ENCODE measurements around the gene MYBPC3. TPM values are rescaled to one million over a fixed set of nuclear protein-coding genes. Genes with fewer than 3 reads are reported as not detected.

The MYBPC3 gene
- total RNA-seq, 1 donor from 2014 or later = not detected

DNA sequence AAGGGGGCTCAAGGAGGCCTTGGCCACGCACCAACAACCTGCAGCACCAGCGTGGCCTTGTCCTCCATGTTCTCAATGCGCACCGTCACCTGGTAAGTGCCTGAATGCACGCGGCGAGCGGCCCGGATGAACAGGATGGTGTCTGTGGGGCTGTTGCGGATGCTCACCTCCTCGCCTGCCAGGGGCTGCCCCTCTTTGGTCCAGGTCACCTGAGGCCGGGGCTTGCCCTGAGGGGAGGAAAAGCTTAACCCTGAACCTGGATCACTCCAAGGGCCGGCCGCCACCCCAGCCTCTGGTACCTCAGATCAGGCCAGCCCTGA is 19.0 kb downstream of the MYBPC3 start:
- Histone ChIP-seq H3K27ac (no peak overlapping the region), H3K9me3 (no peaks in the 10 kb centered on the region), H3K36me3 (peaks cover 0 to 18% of the 10 kb centered on the region in 2 donors), H3K4me3 (no peak overlapping the region), H3K4me1 (peaks cover 13% of the 10 kb centered on the region), H3K27me3 (no peaks in the 10 kb centered on the region)
- TF ChIP-seq, protein P1, sequence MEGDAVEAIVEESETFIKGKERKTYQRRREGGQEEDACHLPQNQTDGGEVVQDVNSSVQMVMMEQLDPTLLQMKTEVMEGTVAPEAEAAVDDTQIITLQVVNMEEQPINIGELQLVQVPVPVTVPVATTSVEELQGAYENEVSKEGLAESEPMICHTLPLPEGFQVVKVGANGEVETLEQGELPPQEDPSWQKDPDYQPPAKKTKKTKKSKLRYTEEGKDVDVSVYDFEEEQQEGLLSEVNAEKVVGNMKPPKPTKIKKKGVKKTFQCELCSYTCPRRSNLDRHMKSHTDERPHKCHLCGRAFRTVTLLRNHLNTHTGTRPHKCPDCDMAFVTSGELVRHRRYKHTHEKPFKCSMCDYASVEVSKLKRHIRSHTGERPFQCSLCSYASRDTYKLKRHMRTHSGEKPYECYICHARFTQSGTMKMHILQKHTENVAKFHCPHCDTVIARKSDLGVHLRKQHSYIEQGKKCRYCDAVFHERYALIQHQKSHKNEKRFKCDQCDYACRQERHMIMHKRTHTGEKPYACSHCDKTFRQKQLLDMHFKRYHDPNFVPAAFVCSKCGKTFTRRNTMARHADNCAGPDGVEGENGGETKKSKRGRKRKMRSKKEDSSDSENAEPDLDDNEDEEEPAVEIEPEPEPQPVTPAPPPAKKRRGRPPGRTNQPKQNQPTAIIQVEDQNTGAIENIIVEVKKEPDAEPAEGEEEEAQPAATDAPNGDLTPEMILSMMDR (IDR thresholded peaks at IDR 0.05) = no peak
- no peak for DNase-seq (ENCODE audit: extremely low spot score in 2 of 2)
- intact Hi-C loops (cut with DNase I) = no loop called here

GRCh38 chr11:47332791-47333525 is 19.5 kb downstream of the MYBPC3 start:
- Histone ChIP-seq H3K4me1 (peaks cover 13% of the 10 kb centered on the region), H3K27ac (no peak overlapping the region), H3K9me3 (no peaks in the 10 kb centered on the region), H3K4me3 (no peak overlapping the region), H3K36me3 (peaks cover 0 to 24% of the 10 kb centered on the region in 2 donors), H3K27me3 (no peaks in the 10 kb centered on the region)
- intact Hi-C loops (cut with DNase I) = no loop called here
- TF ChIP-seq POLR2AphosphoS5 (IDR thresholded peaks at IDR 0.05; ENCODE audit: insufficient read depth in 1 of 2, low read depth in 1 of 2) (no peak), POLR2A (IDR thresholded peaks at IDR 0.05) (no peak)
- TF ChIP-seq, protein P1 (IDR thresholded peaks at IDR 0.05) = no peak
- no peak for DNase-seq (ENCODE audit: extremely low spot score in 2 of 2)

DNA sequence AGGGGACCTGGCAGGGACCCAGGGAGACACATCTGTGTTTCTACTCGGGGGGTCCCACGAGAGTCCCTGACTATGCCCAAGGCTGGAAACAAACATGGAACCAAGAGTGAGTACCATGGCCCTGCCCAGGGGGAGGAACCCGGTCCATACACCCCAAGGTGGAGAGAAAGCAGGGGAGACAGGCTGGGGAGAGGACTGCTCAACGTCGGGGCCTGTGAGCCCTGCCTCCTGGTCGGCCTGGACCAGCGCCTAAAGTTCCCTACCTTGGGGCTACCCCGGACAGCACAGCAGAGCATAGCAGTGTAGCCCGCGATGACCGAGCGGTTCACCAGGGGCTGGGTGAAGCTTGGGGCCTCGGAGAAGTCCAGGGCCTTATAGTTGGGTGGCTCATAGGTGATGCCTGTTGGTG is 20.2 kb downstream of the MYBPC3 start:
- H3K27me3 ChIP-seq = no peaks in the 10 kb centered on the region
- TF ChIP-seq POLR2A (IDR thresholded peaks at IDR 0.05) = no peak
- TF ChIP-seq, protein P1 (IDR thresholded peaks at IDR 0.05) = no peak
- TF ChIP-seq POLR2AphosphoS5 (IDR thresholded peaks at IDR 0.05; ENCODE audit: insufficient read depth in 1 of 2, low read depth in 1 of 2) = no peak
- intact Hi-C loops (cut with DNase I) = no loop called here
- no peak overlapping the region for H3K27ac ChIP-seq
- H3K9me3 ChIP-seq = no peaks in the 10 kb centered on the region
- DNase-seq (ENCODE audit: extremely low spot score in 2 of 2) = no peak
- peaks cover 13% of the 10 kb centered on the region for H3K4me1 ChIP-seq
- peaks cover 0 to 30% of the 10 kb centered on the region in 2 donors for H3K36me3 ChIP-seq
- H3K4me3 ChIP-seq = no peak overlapping the region

- Histone ChIP-seq H3K36me3 (peaks cover 0 to 36% of the 10 kb centered on the region in 2 donors), H3K4me3 (no peak overlapping the region), H3K4me1 (peaks cover 13% of the 10 kb centered on the region), H3K27ac (no peak overlapping the region), H3K9me3 (no peaks in the 10 kb centered on the region), H3K27me3 (no peaks in the 10 kb centered on the region)
- intact Hi-C loops (cut with DNase I) = no loop called here
- TF ChIP-seq POLR2AphosphoS5 (IDR thresholded peaks at IDR 0.05; ENCODE audit: insufficient read depth in 1 of 2, low read depth in 1 of 2) (no peak), POLR2A (IDR thresholded peaks at IDR 0.05) (no peak)
- TF ChIP-seq, protein P1 (IDR thresholded peaks at IDR 0.05) = no peak
- peak in 1 of 2 donors; percentile 64 for DNase-seq (ENCODE audit: extremely low spot score in 2 of 2)
Measured at GRCh38 chr11:47331454-47332302, 20.8 kb downstream of the MYBPC3 start.

Data from vagina (tissue), 2 donors.